ENCODE data around the gene TMEM127.
"Not testable (repeated sequence)": the region's sequence is repeated elsewhere in the genome, so short reads cannot be mapped to it uniquely, and the experiment has no call there.

TMEM127 gene
- total RNA-seq = 53.7 to 62.4 (median 58.4) reads per million in 4 donors

GRCh38 chr2:96265840-96266679, at the start of gene TMEM127, which contains the start of gene CIAO1:
TMEM127 (minus strand) TSS chr2:96265997; CDS start chr2:96265381, 616 bp downstream.
CIAO1 (plus strand) TSS chr2:96266225; CDS start chr2:96266351, 126 bp downstream.
- DNase-seq = peak; percentile 95 to 98 (median 96)

- no peak for DNase-seq
These were observed 49.2 kb upstream of the TMEM127 start for GRCh38 chr2:96315005-96315399.

- no peak for DNase-seq
These were observed 42.5 kb upstream of the TMEM127 start for GRCh38 chr2:96308248-96308647.

- no peak for DNase-seq
These were observed 40.6 kb upstream of the TMEM127 start for GRCh38 chr2:96306370-96306769.

- DNase-seq = no peak
These were observed 40.1 kb upstream of the TMEM127 start for GRCh38 chr2:96305979-96306308.

- peak; percentile 83 to 93 (median 89) for DNase-seq
These were observed 39.5 kb upstream of the TMEM127 start, which contains the start of gene SNRNP200 for GRCh38 chr2:96305091-96305978. SNRNP200 (minus strand) TSS chr2:96305546; CDS start chr2:96305437, 109 bp downstream.

GRCh38 chr2:96304606-96305005, 38.8 kb upstream of the TMEM127 start:
- no peak for DNase-seq

- no peak for DNase-seq
These were observed 36.1 kb upstream of the TMEM127 start for GRCh38 chr2:96301865-96302264.

- DNase-seq = no peak
These were observed 31.1 kb upstream of the TMEM127 start for GRCh38 chr2:96296925-96297324.

GRCh38 chr2:96294271-96294670, 28.5 kb upstream of the TMEM127 start:
- DNase-seq = not testable (repeated sequence)

- no peak for DNase-seq
These were observed 26.0 kb upstream of the TMEM127 start for GRCh38 chr2:96291751-96292150.

GRCh38 chr2:96287273-96287856, 21.6 kb upstream of the TMEM127 start:
- no peak for DNase-seq

- DNase-seq = no peak
These were observed 11.1 kb upstream of the TMEM127 start for GRCh38 chr2:96276787-96277499.

- DNase-seq = no peak
These were observed 8.7 kb upstream of the TMEM127 start for GRCh38 chr2:96274355-96275056.

- DNase-seq = no peak
These were observed 8.0 kb upstream of the TMEM127 start for GRCh38 chr2:96273763-96274162.

- DNase-seq = no peak
These were observed 6.2 kb upstream of the TMEM127 start for GRCh38 chr2:96271995-96272394.

- peak; percentile 17 to 49 (median 34) for DNase-seq
These were observed 1.6 kb upstream of the TMEM127 start for GRCh38 chr2:96267159-96267971.

GRCh38 chr2:96265349-96265839, 403 bp downstream of the TMEM127 start:
- peak in 4 of 5 donors; percentile 15 to 42 (median 35) for DNase-seq

- peak in 2 of 5 donors; percentile 8 to 32 for DNase-seq
These were observed 995 bp downstream of the TMEM127 start for GRCh38 chr2:96264656-96265348.

GRCh38 chr2:96264086-96264485, 1.7 kb downstream of the TMEM127 start:
- no peak for DNase-seq
